Dendritic cell treated with granulocyte-macrophage colony-stimulating factor and Interleukin-4, amounts not matched to agents 40 ng/mL and 50 ng/mL, for 4 days (primary cell): ENCODE data around the gene MROH7.

Experiments
- H3K27ac Mint-ChIP-seq: one replicate; pipeline ENCODE4 v1.8.0; 2022; ENCODE audit warnings: mild to moderate bottlenecking, mixed read lengths
- H3K27me3 Mint-ChIP-seq: one replicate; pipeline ENCODE4 v1.8.0; 2022; ENCODE audit warnings: mild to moderate bottlenecking, mixed read lengths
- H3K36me3 Mint-ChIP-seq: one replicate; pipeline ENCODE4 v1.8.0; 2022; ENCODE audit warnings: low read depth, mixed read lengths
- H3K4me1 Mint-ChIP-seq: one replicate; pipeline ENCODE4 v1.8.0; 2022; ENCODE audit warnings: low read depth, mixed read lengths
- H3K4me3 Mint-ChIP-seq: one replicate; pipeline ENCODE4 v1.8.0; 2022; ENCODE audit warnings: mild to moderate bottlenecking, moderate library complexity, mixed read lengths
- H3K9me3 Mint-ChIP-seq: one replicate; pipeline ENCODE4 v1.8.0; 2022; ENCODE audit warnings: mixed read lengths
- intact Hi-C: fragments of 100-400 bp; cut with micrococcal nuclease; formaldehyde crosslinking; loops from one replicate; pipeline ENCODE4 v1.15.0; 2022

The MROH7 gene

GRCh38 chr1:54758678-54759348 is 117.2 kb downstream of the MROH7 start:
- Mint-ChIP-seq H3K36me3 (peaks cover 32% of the 10 kb centered on the region), H3K27me3 (no peaks in the 10 kb centered on the region), H3K4me1 (peaks cover 12% of the 10 kb centered on the region), H3K4me3 (no peak overlapping the region), H3K9me3 (no peaks in the 10 kb centered on the region), H3K27ac (no peak overlapping the region)
- intact Hi-C loops = no loop called here
